Omental fat pad (tissue), 4 donors: Measurements from ENCODE around the gene GON4L. TPM values are rescaled to one million over a fixed set of nuclear protein-coding genes. Genes with fewer than 3 reads are reported as not detected.
A peak's percentile ranks its signal among the peaks of the same experiment; 100 is the strongest.
"Not testable (repeated sequence)": the region's sequence is repeated elsewhere in the genome, so short reads cannot be mapped to it uniquely, and the experiment has no call there.

ENCODE experiments used
- ATAC-seq: fragments of 150-250 bp; one replicate; pipeline ENCODE4 v1.9.1; 2016; ENCODE audit warnings: mild to moderate bottlenecking, moderate library complexity; ENCODE audit not compliant: low FRiP score
- DNase-seq: peaks from one replicate; pipeline ENCODE4 v3.0.0-alpha.2; 2019; ENCODE audit warnings: low spot score
- total RNA-seq, 4 donors: library from RNA; depleted of rRNA; stranded (reverse); fragments of >200 nt; gene quantifications; one replicate each; pipeline ENCODE4 v1.1.0, GENCODE V29; 2016
- TF ChIP-seq, protein P1 (sequence below), 3 donors: fragments of 450-650 bp; IDR thresholded peaks; one replicate each; pipeline ENCODE4 v1.5.1; 2016 to 2017; ENCODE audit warnings: antibody characterized with exemption in 3 of 3, mild to moderate bottlenecking in 3 of 3, moderate library complexity in 2 of 3

The GON4L gene
- total RNA-seq, 4 donors from 2014 or later = 21.5 to 52.0 (median 37.9) TPM

DNA sequence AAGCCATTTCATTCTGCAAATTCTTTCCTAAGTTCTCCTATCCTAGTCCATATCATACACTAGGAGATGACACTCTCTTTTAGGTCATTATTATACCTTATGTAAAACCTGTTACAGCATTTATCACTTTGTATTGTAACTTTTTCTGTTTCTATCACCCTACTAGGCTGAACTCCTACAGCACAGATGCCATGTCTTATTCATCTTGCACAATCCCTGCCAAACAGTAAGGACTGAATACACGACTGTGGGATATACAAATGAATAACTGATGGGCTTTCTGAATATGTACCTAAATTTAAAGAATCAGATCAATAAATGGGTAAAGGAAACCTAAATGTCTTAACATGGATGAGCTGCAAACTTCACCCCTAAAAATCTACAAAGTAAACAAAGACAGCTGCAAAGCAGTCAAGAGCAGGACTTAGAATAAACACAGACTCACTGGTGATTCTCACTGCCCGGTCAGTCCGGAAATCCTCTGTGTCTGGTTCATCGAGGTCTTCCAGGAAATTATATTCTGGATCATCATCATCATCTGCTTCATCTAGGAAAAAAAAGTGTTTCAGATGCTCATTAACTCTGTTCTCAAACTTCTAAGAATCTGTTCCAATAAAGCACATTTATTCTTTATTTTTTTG, 62.3 kb downstream of the GON4L start:
- no peak for ATAC-seq
- no peak for DNase-seq
- TF ChIP-seq, protein P1, sequence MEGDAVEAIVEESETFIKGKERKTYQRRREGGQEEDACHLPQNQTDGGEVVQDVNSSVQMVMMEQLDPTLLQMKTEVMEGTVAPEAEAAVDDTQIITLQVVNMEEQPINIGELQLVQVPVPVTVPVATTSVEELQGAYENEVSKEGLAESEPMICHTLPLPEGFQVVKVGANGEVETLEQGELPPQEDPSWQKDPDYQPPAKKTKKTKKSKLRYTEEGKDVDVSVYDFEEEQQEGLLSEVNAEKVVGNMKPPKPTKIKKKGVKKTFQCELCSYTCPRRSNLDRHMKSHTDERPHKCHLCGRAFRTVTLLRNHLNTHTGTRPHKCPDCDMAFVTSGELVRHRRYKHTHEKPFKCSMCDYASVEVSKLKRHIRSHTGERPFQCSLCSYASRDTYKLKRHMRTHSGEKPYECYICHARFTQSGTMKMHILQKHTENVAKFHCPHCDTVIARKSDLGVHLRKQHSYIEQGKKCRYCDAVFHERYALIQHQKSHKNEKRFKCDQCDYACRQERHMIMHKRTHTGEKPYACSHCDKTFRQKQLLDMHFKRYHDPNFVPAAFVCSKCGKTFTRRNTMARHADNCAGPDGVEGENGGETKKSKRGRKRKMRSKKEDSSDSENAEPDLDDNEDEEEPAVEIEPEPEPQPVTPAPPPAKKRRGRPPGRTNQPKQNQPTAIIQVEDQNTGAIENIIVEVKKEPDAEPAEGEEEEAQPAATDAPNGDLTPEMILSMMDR (IDR thresholded peaks at IDR 0.05) = no peak

DNA sequence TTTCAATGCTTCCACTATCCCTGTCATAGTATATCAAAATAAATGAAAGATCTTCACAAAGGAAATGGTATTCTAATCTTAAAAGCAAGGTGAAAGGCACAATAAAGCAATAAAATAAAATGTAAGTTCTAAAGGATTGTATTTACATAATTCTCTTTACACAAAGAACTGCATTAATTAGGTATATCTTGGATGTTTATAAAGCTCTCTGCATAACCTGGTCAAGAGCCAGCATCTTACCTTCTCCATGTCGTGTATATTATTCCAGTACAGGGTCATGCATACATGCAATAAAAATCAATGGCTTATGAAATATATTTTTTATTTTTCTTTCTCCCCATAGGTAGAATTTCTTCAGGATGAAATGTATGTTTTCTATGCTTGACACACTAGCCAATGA, 63.8 kb downstream of the GON4L start:
- no peak for DNase-seq
- TF ChIP-seq, protein P1 (IDR thresholded peaks at IDR 0.05) = no peak
- no peak for ATAC-seq

- TF ChIP-seq, protein P1 (IDR thresholded peaks at IDR 0.05) = no peak
- DNase-seq (no peak), ATAC-seq (no peak)
These were observed 79.4 kb downstream of the GON4L start for GRCh38 chr1:155777582-155777981.

DNA sequence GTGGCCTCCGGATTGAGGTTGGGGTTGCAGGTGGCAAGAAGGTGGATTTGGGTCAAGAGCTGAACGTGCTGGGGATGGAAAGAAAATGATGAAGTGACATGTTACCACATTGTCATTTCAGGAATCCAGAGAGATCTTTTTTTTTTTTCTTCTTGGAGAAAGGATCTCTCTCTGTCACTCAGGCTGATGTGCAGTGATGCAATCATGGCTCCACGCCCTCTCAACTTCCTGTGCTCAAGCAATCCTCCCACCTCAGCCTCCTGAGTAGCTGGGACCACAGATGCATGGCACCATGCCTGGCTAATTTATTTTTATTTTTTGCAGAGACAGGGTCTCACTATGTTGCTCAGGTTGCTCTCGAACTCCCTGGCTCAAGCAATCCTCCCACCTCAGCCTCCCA, 80.6 kb downstream of the GON4L start:
- ATAC-seq (no peak), DNase-seq (no peak)
- TF ChIP-seq, protein P1 (IDR thresholded peaks at IDR 0.05) = no peak

GRCh38 chr1:155773221-155773620, 83.8 kb downstream of the GON4L start:
- no peak for ATAC-seq
- TF ChIP-seq, protein P1 (IDR thresholded peaks at IDR 0.05) = no peak
- DNase-seq = no peak

DNA sequence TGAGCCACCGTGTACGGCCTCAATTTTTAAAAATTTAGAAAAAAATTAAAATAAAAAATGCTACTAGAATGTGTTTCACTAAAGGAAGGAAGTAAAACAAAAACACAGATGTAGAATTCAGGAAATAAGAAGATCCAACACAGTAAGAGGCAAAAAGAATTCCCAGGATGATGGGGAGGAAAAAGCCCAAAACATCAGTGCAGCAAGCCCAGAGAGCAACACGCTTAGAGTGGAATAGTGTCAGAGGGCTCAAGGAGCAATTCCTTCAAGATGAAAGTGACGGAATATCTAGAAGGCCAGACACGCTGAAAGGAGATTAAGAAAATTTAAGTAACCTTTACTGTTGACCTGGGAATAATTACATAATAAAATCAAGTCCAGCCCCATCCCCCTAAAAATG, 87.8 kb downstream of the GON4L start:
- DNase-seq = no peak
- ATAC-seq = no peak
- TF ChIP-seq, protein P1 (IDR thresholded peaks at IDR 0.05) = no peak

- ATAC-seq, DNase-seq: not testable (repeated sequence)
These were observed 89.5 kb downstream of the GON4L start for GRCh38 chr1:155767399-155767989.

GRCh38 chr1:155763989-155764388, 93.0 kb downstream of the GON4L start:
- DNase-seq, ATAC-seq: not testable (repeated sequence)

- DNase-seq (peak; percentile 34), ATAC-seq (peak; percentile 65)
These were observed 93.8 kb downstream of the GON4L start for GRCh38 chr1:155763090-155763815.
